Measurements from ENCODE around the gene C6orf141.
A peak's percentile ranks its signal among the peaks of the same experiment; 100 is the strongest.

DNA sequence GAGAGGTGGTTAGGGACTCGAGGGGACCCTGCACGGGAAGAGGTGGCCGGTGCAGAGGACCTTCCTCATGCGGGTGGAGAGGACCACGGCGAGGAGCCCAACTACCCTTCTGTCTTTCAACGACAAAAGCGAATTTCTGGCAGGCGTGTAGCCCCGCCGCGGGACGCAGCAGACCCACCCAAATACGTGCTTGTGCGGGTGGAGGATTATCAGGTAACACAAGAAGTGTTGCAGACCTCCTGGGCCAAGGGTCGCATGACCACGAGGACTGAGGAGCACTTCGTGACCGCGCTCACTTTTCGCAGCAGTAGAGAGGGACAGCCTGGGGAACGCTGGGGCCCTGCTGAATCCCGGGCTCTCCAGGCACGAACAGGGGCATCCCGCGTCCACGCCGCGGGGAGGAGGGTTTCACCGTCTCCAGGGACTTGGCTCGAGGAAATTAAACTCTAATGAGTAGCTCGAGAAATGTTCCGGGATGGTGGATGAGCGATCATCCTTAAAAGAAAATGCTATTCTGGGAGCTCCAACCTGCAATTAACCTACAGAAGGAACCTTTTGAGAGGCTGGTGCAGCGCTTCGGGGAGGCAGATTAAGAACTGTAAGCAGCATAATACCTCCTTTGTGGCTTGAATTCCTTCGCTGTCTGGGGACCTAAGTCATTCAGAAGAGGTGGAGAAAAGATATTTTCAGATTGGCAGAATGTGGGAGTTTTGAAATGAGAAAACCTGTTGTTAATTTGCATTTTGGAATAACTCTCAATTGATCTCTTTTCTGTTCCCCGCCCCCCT is 804 bp downstream of the C6orf141 start:
- TF ChIP-seq, protein P1, sequence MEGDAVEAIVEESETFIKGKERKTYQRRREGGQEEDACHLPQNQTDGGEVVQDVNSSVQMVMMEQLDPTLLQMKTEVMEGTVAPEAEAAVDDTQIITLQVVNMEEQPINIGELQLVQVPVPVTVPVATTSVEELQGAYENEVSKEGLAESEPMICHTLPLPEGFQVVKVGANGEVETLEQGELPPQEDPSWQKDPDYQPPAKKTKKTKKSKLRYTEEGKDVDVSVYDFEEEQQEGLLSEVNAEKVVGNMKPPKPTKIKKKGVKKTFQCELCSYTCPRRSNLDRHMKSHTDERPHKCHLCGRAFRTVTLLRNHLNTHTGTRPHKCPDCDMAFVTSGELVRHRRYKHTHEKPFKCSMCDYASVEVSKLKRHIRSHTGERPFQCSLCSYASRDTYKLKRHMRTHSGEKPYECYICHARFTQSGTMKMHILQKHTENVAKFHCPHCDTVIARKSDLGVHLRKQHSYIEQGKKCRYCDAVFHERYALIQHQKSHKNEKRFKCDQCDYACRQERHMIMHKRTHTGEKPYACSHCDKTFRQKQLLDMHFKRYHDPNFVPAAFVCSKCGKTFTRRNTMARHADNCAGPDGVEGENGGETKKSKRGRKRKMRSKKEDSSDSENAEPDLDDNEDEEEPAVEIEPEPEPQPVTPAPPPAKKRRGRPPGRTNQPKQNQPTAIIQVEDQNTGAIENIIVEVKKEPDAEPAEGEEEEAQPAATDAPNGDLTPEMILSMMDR (IDR thresholded peaks at IDR 0.05; ENCODE audit: control extremely low read depth in 1 of 3, insufficient read depth in 1 of 3, low read depth in 1 of 3, low read length in 3 of 3): no peak
- TF ChIP-seq YY1 (IDR thresholded peaks at IDR 0.05; ENCODE audit: low read depth, low read length) (no peak), EZH2 (IDR thresholded peaks at IDR 0.05; ENCODE audit: low read depth, low read length, severe bottlenecking) (no peak), JUND (IDR thresholded peaks at IDR 0.05; ENCODE audit: low read length) (no peak), TAF1 (IDR thresholded peaks at IDR 0.05; ENCODE audit: low read depth, low read length) (peak; percentile 51; the same call in 1 of the 2 replicates), POLR2AphosphoS5 (IDR thresholded peaks at IDR 0.05; ENCODE audit: low read depth, low read length) (peak; percentile 93)
